Measurements from ENCODE around the gene CSAD. TPM values are rescaled to one million over a fixed set of nuclear protein-coding genes. Genes with fewer than 3 reads are reported as not detected.

CSAD gene
- total and polyA plus RNA-seq, 2 experiments from 2014 or later = 8.6 to 14.2 TPM

DNA sequence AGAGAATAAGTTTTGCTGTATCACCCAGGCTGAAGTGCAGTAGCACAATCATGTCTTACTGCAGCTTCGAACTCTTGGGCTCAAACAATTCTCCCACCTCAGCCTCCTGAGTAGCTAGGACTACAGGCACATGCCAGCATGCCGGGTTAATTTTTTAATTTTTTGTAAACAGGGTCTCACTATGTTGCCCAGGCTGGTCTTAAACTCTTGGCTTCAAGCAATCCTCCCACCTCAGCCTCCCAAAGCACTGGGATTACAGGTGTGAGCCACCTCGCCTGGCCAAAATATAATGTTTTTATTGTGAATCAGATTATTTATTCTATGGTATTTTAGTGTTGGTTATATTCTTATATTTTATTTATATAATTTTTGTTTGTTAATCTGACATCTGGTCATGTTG, 4.0 kb downstream of the CSAD start:
- no peak for DNase-seq
- no peaks in the 10 kb centered on the region for H4K20me1 ChIP-seq (ENCODE audit: insufficient read depth)
- H3K9me2 ChIP-seq (ENCODE audit: insufficient read depth) = no peaks in the 10 kb centered on the region
- peaks cover under 1% of the 10 kb centered on the region; the same call in 1 of the 2 replicates for H3K36me3 ChIP-seq (ENCODE audit: low read depth)
- H2AFZ ChIP-seq = no peak overlapping the region
- H3K27ac ChIP-seq = no peak overlapping the region
- in situ Hi-C loops (cut with MboI) = no loop called here
- no peak overlapping the region for H3K4me3 ChIP-seq
- H3K27me3 ChIP-seq (replicated peaks; ENCODE audit: insufficient read depth) = no peaks in the 10 kb centered on the region
- peaks cover 49% of the 10 kb centered on the region for H3K4me1 ChIP-seq (ENCODE audit: insufficient read depth)
- H3K9me3 ChIP-seq (ENCODE audit: low read depth) = no peaks in the 10 kb centered on the region
- 77 to 79% methylated on average over 3 of the region's 3 CpGs for WGBS, 2 experiments (ENCODE audit: low coverage in 1 of 2, low lambda C conversion rate in 2 of 2, missing lambda C conversion rate in 2 of 2)
- no peak overlapping the region for H3K4me2 ChIP-seq (ENCODE audit: unreplicated experiment)
- H3F3A ChIP-seq (ENCODE audit: insufficient read depth) = peaks cover 52% of the 10 kb centered on the region
- H3K9ac ChIP-seq = no peak overlapping the region
- TF ChIP-seq EZH2phosphoT487 (IDR thresholded peaks at IDR 0.05; ENCODE audit: insufficient read depth, low read depth) (no peak), EZH2 (IDR thresholded peaks at IDR 0.05; ENCODE audit: insufficient read depth, poor library complexity, severe bottlenecking) (no peak)
- H3K79me2 ChIP-seq (ENCODE audit: insufficient read depth) = peaks cover 30% of the 10 kb centered on the region

- WGBS, 2 experiments (ENCODE audit: low coverage in 1 of 2, low lambda C conversion rate in 2 of 2, missing lambda C conversion rate in 2 of 2) = 70 to 74% methylated on average over 4 of the region's 4 CpGs
- peak; percentile 67 for DNase-seq
- no peak overlapping the region for H3K4me3 ChIP-seq
- no peaks in the 10 kb centered on the region for H3K36me3 ChIP-seq (ENCODE audit: low read depth)
- H3K9me2 ChIP-seq (ENCODE audit: insufficient read depth) = no peaks in the 10 kb centered on the region
- no peaks in the 10 kb centered on the region for H3K9me3 ChIP-seq (ENCODE audit: low read depth)
- no peaks in the 10 kb centered on the region for H4K20me1 ChIP-seq (ENCODE audit: insufficient read depth)
- H3K79me2 ChIP-seq (ENCODE audit: insufficient read depth) = peaks cover 23% of the 10 kb centered on the region
- peaks cover 46% of the 10 kb centered on the region for H3F3A ChIP-seq (ENCODE audit: insufficient read depth)
- no peak overlapping the region for H3K9ac ChIP-seq
- in situ Hi-C loops (cut with MboI) = no loop called here
- peak overlapping the region; percentile 63 for H3K27ac ChIP-seq
- no peaks in the 10 kb centered on the region for H3K27me3 ChIP-seq (replicated peaks; ENCODE audit: insufficient read depth)
- peak overlapping the region; percentile 39 for H2AFZ ChIP-seq
- peaks cover 52% of the 10 kb centered on the region for H3K4me1 ChIP-seq (ENCODE audit: insufficient read depth)
- TF ChIP-seq EZH2phosphoT487 (IDR thresholded peaks at IDR 0.05; ENCODE audit: insufficient read depth, low read depth) (no peak), EZH2 (IDR thresholded peaks at IDR 0.05; ENCODE audit: insufficient read depth, poor library complexity, severe bottlenecking) (no peak)
- peak overlapping the region; percentile 61 for H3K4me2 ChIP-seq (ENCODE audit: unreplicated experiment)
Observed at GRCh38 chr12:53174881-53175491, 5.7 kb downstream of the CSAD start.

- peaks cover 33% of the 10 kb centered on the region for H3F3A ChIP-seq (ENCODE audit: insufficient read depth)
- 66 to 73% methylated on average over 10 of the region's 10 CpGs for WGBS, 2 experiments (ENCODE audit: low coverage in 1 of 2, low lambda C conversion rate in 2 of 2, missing lambda C conversion rate in 2 of 2)
- peaks cover 12% of the 10 kb centered on the region for H3K79me2 ChIP-seq (ENCODE audit: insufficient read depth)
- peak overlapping the region; percentile 61 for H2AFZ ChIP-seq
- no peaks in the 10 kb centered on the region for H3K36me3 ChIP-seq (ENCODE audit: low read depth)
- TF ChIP-seq EZH2 (IDR thresholded peaks at IDR 0.05; ENCODE audit: insufficient read depth, poor library complexity, severe bottlenecking) = no peak
- no peak for TF ChIP-seq EZH2phosphoT487 (IDR thresholded peaks at IDR 0.05; ENCODE audit: insufficient read depth, low read depth)
- peak; percentile 81 for DNase-seq
- H3K27me3 ChIP-seq (replicated peaks; ENCODE audit: insufficient read depth) = no peaks in the 10 kb centered on the region
- H3K4me2 ChIP-seq (ENCODE audit: unreplicated experiment) = peak overlapping the region; percentile 2
- in situ Hi-C loops (cut with MboI) = no loop called here
- H3K27ac ChIP-seq = peak overlapping the region; percentile 61
- peak overlapping the region; percentile 24; the same call in 1 of the 2 replicates for H3K4me3 ChIP-seq
- H3K9ac ChIP-seq = peak overlapping the region; percentile 15; the same call in 1 of the 2 replicates
- peaks cover 42% of the 10 kb centered on the region for H3K4me1 ChIP-seq (ENCODE audit: insufficient read depth)
- no peaks in the 10 kb centered on the region for H4K20me1 ChIP-seq (ENCODE audit: insufficient read depth)
- no peaks in the 10 kb centered on the region for H3K9me2 ChIP-seq (ENCODE audit: insufficient read depth)
- H3K9me3 ChIP-seq (ENCODE audit: low read depth) = no peaks in the 10 kb centered on the region
Observed at GRCh38 chr12:53173085-53173715, 7.5 kb downstream of the CSAD start.

DNA sequence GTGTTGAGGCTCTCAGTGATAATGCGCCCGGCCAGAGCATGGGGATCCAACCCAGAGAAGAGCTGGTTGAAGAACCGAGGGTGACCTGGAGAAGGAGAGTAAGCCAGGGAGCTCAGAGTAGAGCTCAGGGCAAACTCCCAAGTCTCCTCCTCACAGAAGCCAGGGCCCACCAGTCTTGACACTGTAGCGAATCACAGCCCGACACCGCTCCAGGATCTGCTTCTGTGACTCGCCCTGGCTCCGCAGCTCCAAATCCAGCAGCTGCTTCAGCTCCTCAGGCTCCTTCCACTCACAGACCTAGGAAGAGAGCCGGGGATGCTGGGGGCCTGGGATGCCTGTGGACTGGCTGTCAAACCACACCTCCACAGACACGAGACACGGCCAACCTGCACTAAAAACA, 8.4 kb downstream of the CSAD start:
- 56 to 67% methylated on average over 11 of the region's 11 CpGs for WGBS, 2 experiments (ENCODE audit: low coverage in 1 of 2, low lambda C conversion rate in 2 of 2, missing lambda C conversion rate in 2 of 2)
- Histone ChIP-seq H3K4me2 (ENCODE audit: unreplicated experiment) (peak overlapping the region; percentile 30), H3K9me3 (ENCODE audit: low read depth) (no peaks in the 10 kb centered on the region), H3K27me3 (replicated peaks; ENCODE audit: insufficient read depth) (no peaks in the 10 kb centered on the region), H3K9ac (peak overlapping the region; percentile 15; the same call in 1 of the 2 replicates), H3K79me2 (ENCODE audit: insufficient read depth) (peaks cover 4% of the 10 kb centered on the region), H3K4me1 (ENCODE audit: insufficient read depth) (peaks cover 42% of the 10 kb centered on the region), H3K4me3 (no peak overlapping the region), H3K9me2 (ENCODE audit: insufficient read depth) (no peaks in the 10 kb centered on the region), H2AFZ (peak overlapping the region; percentile 61), H4K20me1 (ENCODE audit: insufficient read depth) (no peaks in the 10 kb centered on the region), H3K36me3 (ENCODE audit: low read depth) (no peaks in the 10 kb centered on the region), H3K27ac (peak overlapping the region; percentile 61), H3F3A (ENCODE audit: insufficient read depth) (peaks cover 33% of the 10 kb centered on the region)
- in situ Hi-C loops (cut with MboI) = no loop called here
- DNase-seq = peak; percentile 91
- TF ChIP-seq EZH2phosphoT487 (IDR thresholded peaks at IDR 0.05; ENCODE audit: insufficient read depth, low read depth) (no peak), EZH2 (IDR thresholded peaks at IDR 0.05; ENCODE audit: insufficient read depth, poor library complexity, severe bottlenecking) (no peak)
